HG03442 (cell line): ENCODE data around the gene LRP5.
"Not testable (repeated sequence)": the region's sequence is repeated elsewhere in the genome, so short reads cannot be mapped to it uniquely, and the experiment has no call there.

ENCODE experiments used
- ATAC-seq: cut with Tn5 transposase; IDR thresholded peaks from one replicate; pipeline ENCODE4 v1.9.1; 2021; ENCODE audit warnings: mild to moderate bottlenecking, moderate library complexity; ENCODE audit not compliant: unreplicated experiment

The LRP5 gene

GRCh38 chr11:68386331-68386978 is 74.1 kb downstream of the LRP5 start:
- ATAC-seq, result no peak

- ATAC-seq, result no peak
Measured at GRCh38 chr11:68387840-68388239, 75.4 kb downstream of the LRP5 start.

GRCh38 chr11:68388595-68389198 is 76.3 kb downstream of the LRP5 start:
- no peak for ATAC-seq

- no peak for ATAC-seq
Measured at GRCh38 chr11:68390315-68390714, 77.9 kb downstream of the LRP5 start.

GRCh38 chr11:68392822-68393221 is 80.4 kb downstream of the LRP5 start:
- no peak for ATAC-seq

GRCh38 chr11:68396516-68396915 is 84.1 kb downstream of the LRP5 start:
- no peak for ATAC-seq

GRCh38 chr11:68397256-68397655 is 84.9 kb downstream of the LRP5 start:
- ATAC-seq, result no peak

GRCh38 chr11:68398995-68399851 is 86.8 kb downstream of the LRP5 start:
- ATAC-seq, result no peak

GRCh38 chr11:68399916-68400315 is 87.5 kb downstream of the LRP5 start:
- ATAC-seq, result no peak

GRCh38 chr11:68400584-68400983 is 88.2 kb downstream of the LRP5 start:
- ATAC-seq, result not testable (repeated sequence)

- no peak for ATAC-seq
Measured at GRCh38 chr11:68401856-68402255, 89.5 kb downstream of the LRP5 start.

- no peak for ATAC-seq
Measured at GRCh38 chr11:68402355-68403031, 90.1 kb downstream of the LRP5 start.

GRCh38 chr11:68403424-68403823 is 91.0 kb downstream of the LRP5 start:
- no peak for ATAC-seq

- no peak for ATAC-seq
Measured at GRCh38 chr11:68403831-68404230, 91.4 kb downstream of the LRP5 start.

- ATAC-seq, result no peak
Measured at GRCh38 chr11:68406324-68407313, 94.2 kb downstream of the LRP5 start.

GRCh38 chr11:68408512-68408911 is 96.1 kb downstream of the LRP5 start:
- no peak for ATAC-seq

GRCh38 chr11:68409748-68410344 is 97.5 kb downstream of the LRP5 start:
- ATAC-seq, result no peak

- ATAC-seq, result no peak
Measured at GRCh38 chr11:68411501-68411991, 99.2 kb downstream of the LRP5 start.

GRCh38 chr11:68412593-68413475 is 100.4 kb downstream of the LRP5 start:
- no peak for ATAC-seq
